Astrocyte (in vitro differentiated cells and primary cell): ENCODE results near the gene HMGN1.
"Not testable (repeated sequence)": the region's sequence is repeated elsewhere in the genome, so short reads cannot be mapped to it uniquely, and the experiment has no call there.

Source experiments
- CTCF ChIP-seq: IDR thresholded peaks from 2 replicates; pipeline ENCODE4 v1.5.1; 2011; ENCODE audit warnings: low read depth, mild to moderate bottlenecking, inconsistent platforms, low read length, moderate library complexity; ENCODE audit not compliant: insufficient read depth
- EZH2 ChIP-seq: IDR thresholded peaks from 2 replicates; pipeline ENCODE4 v1.6.1; 2012; ENCODE audit warnings: mild to moderate bottlenecking, low read length, inconsistent platforms; ENCODE audit not compliant: insufficient read depth

- not testable (repeated sequence) for TF ChIP-seq CTCF, EZH2
Observed at GRCh38 chr21:39369896-39370288, 21.0 kb upstream of the HMGN1 start.
